Heart left ventricle (tissue), 13 donors: Measurements from ENCODE around the gene DHDDS.

Source experiments
- CTCF ChIP-seq, 12 donors: fragments of 200-600 bp; sonication (generic) in 4 of 12; IDR thresholded peaks; one replicate each; pipeline versions ENCODE4 v1.5.0 to v1.8.0; 2018 to 2022; ENCODE audit warnings: antibody characterized with exemption in 12 of 12, mild to moderate bottlenecking in 5 of 12
- POLR2A ChIP-seq, 2 donors: fragments of 450-650 bp; IDR thresholded peaks; one replicate each; pipeline ENCODE4 v1.6.1; 2017; ENCODE audit warnings: antibody characterized with exemption in 2 of 2, mild to moderate bottlenecking in 2 of 2, moderate library complexity in 2 of 2
- donor health status: ischemic (EF 13 %, LVEDD 7.1; RV severe dilation, severe dysfunction).
- donor health status: DM: no; HTN: yes; CAD: no.
- donor health status: DM: no; HTN: no; CAD: no.
- donor health status: ischemic (EF 25% LVEDD 6.9; RV normal size, moderate dysfunction).
- donor health status: ischemic (EF 25% LVEDD 5.7; RV mildly dilated, moderate dysfunction).
- donor health status: ischemic (EF 35%, LVEDD 5.7; RV mildly dilated, moderate dysfunction).
- donor health status: nonischemic (EF 11% LVEDD 7.7; RV severe dilation, severe dysfunction).
- donor health status: DM: yes; HTN: yes; CAD: no.
- donor health status: PGD.
- donor health status: ischemic (EF 29% LVEDD 5.4; RV normal size, mild dysfunction).
- donor health status: nonischemic (EF 23%, LVEDD 6.1; RV moderate dilation, normal function).

- no peak for TF ChIP-seq CTCF (IDR thresholded peaks at IDR 0.05)
- TF ChIP-seq POLR2A (IDR thresholded peaks at IDR 0.05): no peak
Observed at GRCh38 chr1:26387447-26387846, 44.7 kb upstream of the DHDDS start.
